Ishikawa (cell line): ENCODE results near the gene SLC22A17.

Source experiments
- CEBPB ChIP-seq: IDR thresholded peaks from 2 replicates; pipeline ENCODE4 v1.6.1; 2012
- CREB1 ChIP-seq: IDR thresholded peaks from 2 replicates; pipeline ENCODE4 v1.6.1; 2012; ENCODE audit warnings: low read depth
- EGR1 ChIP-seq: IDR thresholded peaks from 2 replicates; pipeline ENCODE4 v1.6.1; 2012
- EP300 ChIP-seq: IDR thresholded peaks from 2 replicates; pipeline ENCODE4 v1.6.1; 2012; ENCODE audit warnings: borderline replicate concordance
- FOXM1 ChIP-seq: IDR thresholded peaks from 2 replicates; pipeline ENCODE4 v1.6.1; 2012; ENCODE audit warnings: low read depth, borderline replicate concordance
- MAX ChIP-seq: IDR thresholded peaks from 2 replicates; pipeline ENCODE4 v1.6.1; 2012
- NFIC ChIP-seq: IDR thresholded peaks from 2 replicates; pipeline ENCODE4 v1.6.1; 2012
- RAD21 ChIP-seq: IDR thresholded peaks from 2 replicates; pipeline ENCODE4 v1.6.1; 2012; ENCODE audit warnings: low read depth
- REST ChIP-seq: IDR thresholded peaks from 2 replicates; pipeline ENCODE4 v1.6.1; 2012; ENCODE audit warnings: low read depth, mild to moderate bottlenecking
- TAF1 ChIP-seq: IDR thresholded peaks from 2 replicates; pipeline ENCODE4 v1.6.1; 2012; ENCODE audit warnings: low read depth, mild to moderate bottlenecking
- TCF12 ChIP-seq: IDR thresholded peaks from 2 replicates; pipeline ENCODE4 v1.6.1; 2012; ENCODE audit warnings: low read depth
- TEAD4 ChIP-seq: IDR thresholded peaks from 2 replicates; pipeline ENCODE4 v1.6.1; 2012
- USF1 ChIP-seq: IDR thresholded peaks from 2 replicates; pipeline ENCODE4 v1.6.1; 2012
- YY1 ChIP-seq: IDR thresholded peaks from 2 replicates; pipeline ENCODE4 v1.6.1; 2012; ENCODE audit warnings: low read depth
- ZBTB7A ChIP-seq: IDR thresholded peaks from 2 replicates; pipeline ENCODE4 v1.6.1; 2012; ENCODE audit warnings: low read depth

SLC22A17 gene

GRCh38 chr14:23373041-23373440, 20.4 kb upstream of the SLC22A17 start:
- TF ChIP-seq NFIC (no peak), EP300 (no peak), TAF1 (no peak), EGR1 (no peak), TEAD4 (no peak), ZBTB7A (no peak), TCF12 (no peak), FOXM1 (no peak), CREB1 (no peak), CEBPB (no peak), REST (no peak), USF1 (no peak), RAD21 (no peak), MAX (no peak), YY1 (no peak)

GRCh38 chr14:23372509-23372908, 19.8 kb upstream of the SLC22A17 start, which contains the start of gene IL25:
TSS of gene IL25 (plus strand) at chr14:23372809.
- TF ChIP-seq EGR1, result no peak
- TF ChIP-seq CEBPB, result no peak
- TF ChIP-seq NFIC, result no peak
- TF ChIP-seq RAD21, result no peak
- no peak for TF ChIP-seq CREB1
- no peak for TF ChIP-seq TCF12
- TF ChIP-seq REST, result no peak

- TF ChIP-seq RAD21 (no peak), TEAD4 (no peak), EGR1 (no peak), YY1 (no peak), ZBTB7A (no peak), USF1 (no peak), MAX (no peak), TAF1 (no peak), EP300 (no peak), CREB1 (no peak), REST (no peak), FOXM1 (no peak)
These were observed 19.2 kb upstream of the SLC22A17 start for GRCh38 chr14:23371865-23372264.

GRCh38 chr14:23370221-23370620, 17.5 kb upstream of the SLC22A17 start:
- TF ChIP-seq RAD21 (no peak), TEAD4 (no peak), MAX (no peak), REST (no peak), ZBTB7A (no peak), CREB1 (no peak), USF1 (no peak), CEBPB (no peak), TCF12 (no peak), TAF1 (no peak), FOXM1 (no peak), EGR1 (no peak)
